HG02885 (cell line): Measurements from ENCODE around the gene NUDT8.
A peak's percentile ranks its signal among the peaks of the same experiment; 100 is the strongest.
"Not testable (repeated sequence)": the region's sequence is repeated elsewhere in the genome, so short reads cannot be mapped to it uniquely, and the experiment has no call there.

ENCODE experiments used
- ATAC-seq: cut with Tn5 transposase; IDR thresholded peaks from one replicate; pipeline ENCODE4 v1.9.1; 2021; ENCODE audit warnings: mild to moderate bottlenecking; ENCODE audit not compliant: unreplicated experiment, poor library complexity

The NUDT8 gene

GRCh38 chr11:67662142-67662834, 32.6 kb upstream of the NUDT8 start:
- ATAC-seq: no peak

GRCh38 chr11:67660752-67661151, 31.0 kb upstream of the NUDT8 start:
- not testable (repeated sequence) for ATAC-seq

DNA sequence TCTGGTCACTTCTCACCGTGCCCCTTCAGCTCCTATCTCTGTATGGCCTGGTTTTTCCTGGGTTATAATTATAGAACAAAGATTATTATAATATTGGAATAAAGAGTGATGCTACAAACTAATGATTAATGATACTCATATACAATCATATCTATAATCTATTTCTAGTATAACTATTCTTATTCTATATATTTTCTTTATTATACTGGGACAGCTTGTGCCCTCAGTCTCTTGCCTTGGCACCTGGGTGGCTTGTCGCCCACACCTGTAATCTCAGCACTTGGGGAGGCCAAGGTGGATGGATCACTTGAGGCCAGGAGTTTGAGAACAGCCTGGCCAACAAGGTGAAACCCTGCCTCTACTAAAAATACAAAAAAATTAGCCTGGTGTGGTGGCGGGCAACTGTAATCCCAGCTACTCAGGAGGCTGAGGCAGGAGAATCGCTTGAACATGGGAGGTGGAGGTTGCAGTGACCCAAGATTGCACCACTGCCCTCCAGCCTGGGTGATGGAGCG, 30.0 kb upstream of the NUDT8 start:
- not testable (repeated sequence) for ATAC-seq

DNA sequence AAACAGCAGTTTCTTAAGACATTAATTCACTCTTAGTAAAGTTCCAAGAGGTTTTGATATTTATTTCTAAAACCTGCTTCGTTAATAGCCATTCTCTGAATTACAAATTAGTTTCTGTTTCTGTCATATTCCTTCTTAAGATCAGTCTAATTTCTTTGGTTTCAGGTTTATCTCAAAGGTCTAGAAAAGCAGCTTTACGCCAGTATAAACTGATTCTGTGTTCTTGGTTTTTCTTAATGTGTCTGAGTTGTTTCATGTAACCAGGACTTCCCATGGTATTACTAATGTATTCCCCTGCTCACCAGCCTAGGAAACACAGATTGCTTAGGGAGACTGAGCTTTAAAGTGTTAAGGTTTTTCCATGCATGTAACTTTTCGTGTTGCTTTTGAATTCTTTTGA, 27.6 kb upstream of the NUDT8 start:
- ATAC-seq: no peak

DNA sequence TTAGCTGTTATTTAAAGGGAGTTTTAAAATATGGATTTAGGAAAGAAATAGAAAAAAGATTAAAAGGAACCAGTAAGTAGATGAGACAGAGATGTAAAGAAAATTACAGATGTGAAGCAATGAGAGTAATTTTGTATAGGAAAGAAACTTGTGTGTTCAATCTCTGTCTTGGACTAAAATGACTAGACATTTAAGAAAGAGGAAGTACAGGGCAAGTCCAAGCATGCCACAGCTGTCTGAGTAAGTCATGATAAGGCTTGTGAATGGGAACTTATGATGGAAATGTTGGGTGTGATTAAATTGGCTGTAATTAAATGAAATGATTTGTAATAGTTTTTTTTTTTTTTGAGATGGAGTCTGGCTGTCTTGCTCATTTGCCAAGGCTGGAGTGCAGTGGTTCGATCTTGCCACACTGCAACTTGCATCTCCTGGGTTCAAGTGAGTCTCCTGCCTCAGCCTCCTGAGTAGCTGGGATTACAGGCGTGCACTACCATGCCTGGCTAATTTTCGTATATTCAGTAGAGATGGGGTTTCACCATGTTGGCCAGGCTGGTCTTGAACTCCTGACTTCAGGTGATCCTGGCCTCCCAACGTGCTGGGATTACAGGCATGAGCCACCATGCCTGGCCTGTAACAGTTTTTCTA, 26.7 kb upstream of the NUDT8 start:
- no peak for ATAC-seq

DNA sequence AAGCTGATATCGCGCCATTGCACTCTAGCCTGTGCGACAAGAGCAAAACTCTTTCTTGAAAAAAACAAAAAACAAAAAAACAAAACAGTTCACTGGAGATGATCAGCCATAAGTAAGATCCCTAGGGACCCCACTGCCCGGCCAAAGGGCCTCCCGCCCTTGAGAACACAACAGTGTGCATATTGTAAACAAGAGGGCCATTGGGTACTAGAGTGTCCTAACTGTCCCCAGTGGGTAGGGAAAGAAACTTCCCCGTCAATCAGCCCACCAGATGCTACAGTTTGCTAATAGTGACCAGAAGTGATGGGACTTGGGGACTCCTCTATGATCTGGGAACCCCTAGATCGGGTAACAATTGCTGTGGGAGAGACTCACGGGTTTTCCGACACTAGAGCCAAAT, 24.5 kb upstream of the NUDT8 start:
- ATAC-seq: no peak

DNA sequence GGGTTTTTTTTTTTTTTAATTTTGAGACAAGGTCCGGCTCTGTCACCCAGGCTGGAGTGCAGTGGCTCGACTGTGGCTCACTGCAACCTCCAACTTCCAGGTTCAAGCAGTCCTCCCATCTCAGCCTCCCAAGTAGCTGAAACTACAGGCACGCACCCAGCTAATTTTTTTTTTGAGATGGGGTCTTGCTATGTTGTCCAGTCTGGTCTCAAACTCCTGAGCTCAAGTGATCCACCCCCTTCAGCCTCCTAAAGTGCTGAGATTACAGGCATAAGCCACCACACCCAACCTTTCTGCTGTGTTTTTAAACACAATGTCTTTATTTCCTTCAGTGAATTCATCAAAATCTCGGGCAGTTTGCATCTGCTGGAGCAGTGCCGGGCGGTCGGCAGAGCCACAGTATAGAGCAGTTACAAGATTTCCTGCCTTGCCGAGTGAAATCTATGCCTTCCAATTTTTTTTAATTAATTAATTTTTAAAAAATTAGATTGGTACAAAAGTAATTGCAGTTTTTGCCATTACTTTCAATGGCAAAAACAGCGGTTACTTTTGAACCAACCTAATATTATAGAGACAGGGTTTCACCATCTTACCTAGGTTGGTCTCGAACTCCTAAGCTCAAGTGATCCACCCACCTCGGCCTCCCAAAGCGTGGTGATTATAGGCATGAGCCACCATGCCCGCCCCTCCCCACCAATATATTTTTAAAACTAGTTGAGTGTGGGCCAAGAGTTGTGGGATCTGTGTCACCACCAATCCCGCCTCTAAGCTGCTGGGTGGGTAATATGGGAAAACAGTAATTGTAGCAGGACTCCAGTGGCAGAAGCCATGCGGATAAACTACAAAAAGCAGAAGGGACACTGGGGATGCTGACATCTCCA, 23.5 kb upstream of the NUDT8 start:
- no peak for ATAC-seq

- no peak for ATAC-seq
These were observed 22.4 kb upstream of the NUDT8 start for GRCh38 chr11:67651976-67652781.

GRCh38 chr11:67649634-67650510, 20.1 kb upstream of the NUDT8 start:
- ATAC-seq: no peak

GRCh38 chr11:67648796-67649613, 19.3 kb upstream of the NUDT8 start:
- no peak for ATAC-seq

- peak; percentile 55 for ATAC-seq
These were observed 18.5 kb upstream of the NUDT8 start for GRCh38 chr11:67648140-67648795.

DNA sequence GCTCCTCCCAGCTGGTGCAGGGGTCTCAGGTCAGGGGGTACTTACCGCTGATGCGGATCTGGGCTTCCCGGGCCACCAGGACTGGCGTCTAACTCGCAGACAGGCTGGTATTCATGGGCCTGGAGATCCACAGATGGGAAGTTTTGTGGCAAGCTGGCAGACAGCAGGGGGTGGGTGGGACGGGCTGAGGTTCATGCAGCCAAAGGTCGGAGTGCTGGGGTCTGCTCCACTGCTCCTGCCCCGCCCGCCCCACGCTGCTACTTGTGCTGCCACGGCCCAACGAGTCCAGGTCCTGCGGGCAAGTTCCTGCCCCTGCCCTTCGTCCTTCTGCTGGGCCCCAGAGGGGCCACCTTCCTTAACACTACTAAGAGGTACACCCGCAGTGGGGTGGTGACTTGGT, 17.7 kb upstream of the NUDT8 start:
- ATAC-seq: no peak

DNA sequence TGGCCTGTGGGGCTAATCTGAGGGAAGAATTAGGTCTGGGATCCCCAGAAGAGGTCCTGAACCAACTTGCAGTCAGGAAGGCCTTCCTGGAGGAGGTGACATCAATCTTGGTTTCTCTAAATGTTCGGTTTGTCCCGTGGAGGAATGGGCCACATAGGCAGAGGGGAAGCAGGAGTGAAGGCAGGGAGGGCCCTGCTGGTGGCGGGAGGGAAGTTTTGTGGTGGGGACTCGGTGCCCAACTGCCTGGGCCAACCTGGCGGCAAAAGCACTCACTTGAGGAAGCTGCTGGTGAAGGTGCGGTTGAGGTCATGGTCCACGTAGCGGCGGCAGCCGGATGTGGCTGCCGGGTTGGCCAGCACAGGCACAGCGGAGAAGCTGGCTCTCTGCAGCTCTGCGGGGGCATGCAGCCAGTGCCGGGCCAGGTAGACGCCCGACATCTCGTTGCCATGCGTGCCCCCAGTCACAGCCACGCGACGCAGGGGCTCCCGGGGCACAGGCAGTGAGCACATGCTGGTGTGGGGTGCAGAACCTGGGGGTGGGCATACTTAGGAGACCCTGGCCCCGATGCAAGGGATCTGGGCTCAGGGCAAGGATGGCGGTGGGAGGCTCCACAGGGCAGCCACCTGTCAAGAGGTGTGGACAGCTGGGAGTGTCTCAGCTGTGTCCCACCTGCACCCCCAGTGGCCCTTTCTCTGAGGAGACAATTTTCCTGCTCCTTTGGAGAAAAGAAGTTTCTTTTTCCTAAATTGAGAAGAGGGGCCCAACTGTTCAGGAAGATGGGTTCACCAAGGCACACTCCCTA, 17.0 kb upstream of the NUDT8 start:
- no peak for ATAC-seq

GRCh38 chr11:67645521-67646461, 16.1 kb upstream of the NUDT8 start:
- ATAC-seq: no peak

GRCh38 chr11:67644472-67645418, 15.0 kb upstream of the NUDT8 start:
- ATAC-seq: no peak
